CD14-positive monocyte (primary cell): ENCODE data around the gene ZFP1. TPM values are rescaled to one million over a fixed set of nuclear protein-coding genes. Genes with fewer than 3 reads are reported as not detected.
A peak's percentile ranks its signal among the peaks of the same experiment; 100 is the strongest.

Experiments
- DNase-seq, 3 donors: peaks; one replicate each; pipeline ENCODE4 v3.0.0-alpha.2; 2011 to 2022
- H2AFZ ChIP-seq: 2 replicates; pipeline ENCODE4 v1.6.0; 2012; ENCODE audit warnings: mild to moderate bottlenecking, low read depth, low read length, inconsistent platforms; ENCODE audit not compliant: insufficient read depth, poor library complexity, severe bottlenecking
- H3K27ac ChIP-seq, 2 donors: 1 replicate in 1 of 2; 2 replicates in 1 of 2; pipeline ENCODE4 v1.5.1; 2012 to 2013; ENCODE audit warnings: low read length in 2 of 2, control low read depth in 1 of 2, inconsistent platforms in 1 of 2, low read depth in 1 of 2, mild to moderate bottlenecking in 1 of 2
- H3K27me3 ChIP-seq, 2 donors: one replicate each; pipeline versions ENCODE4 v1.6.0 to v1.6.1; 2011 to 2013; ENCODE audit warnings: low read length in 2 of 2; ENCODE audit not compliant: control insufficient read depth in 2 of 2, insufficient read depth in 2 of 2
- H3K36me3 ChIP-seq, 2 donors: replicated peaks in 1 of 2; 1 replicate in 1 of 2; 2 replicates in 1 of 2; pipeline versions ENCODE4 v1.5.1 to v1.6.1; 2012 to 2013; ENCODE audit warnings: low read length in 2 of 2, control low read depth in 1 of 2, inconsistent platforms in 1 of 2, mild to moderate bottlenecking in 1 of 2; ENCODE audit not compliant: insufficient read depth in 2 of 2, control insufficient read depth in 1 of 2
- H3K4me1 ChIP-seq, 2 donors: 1 replicate in 1 of 2; 2 replicates in 1 of 2; pipeline versions ENCODE4 v1.5.1 to v1.6.1; 2012 to 2013; ENCODE audit warnings: low read length in 2 of 2, control low read depth in 1 of 2, inconsistent platforms in 1 of 2, mild to moderate bottlenecking in 1 of 2, moderate library complexity in 1 of 2; ENCODE audit not compliant: insufficient read depth in 2 of 2, control insufficient read depth in 1 of 2
- H3K4me2 ChIP-seq: replicated peaks from 2 replicates; pipeline ENCODE3; 2012; ENCODE audit warnings: low read length, moderate library complexity, mild to moderate bottlenecking; ENCODE audit not compliant: poor library complexity, severe bottlenecking; ENCODE audit errors: extremely low read depth
- H3K4me3 ChIP-seq, 3 experiments: fragments of 200-600 bp in 1 of 3; sonication (generic) in 1 of 3; replicated peaks in 1 of 3; 1 replicate in 2 of 3; 2 replicates in 1 of 3; pipeline ENCODE4 v1.5.1; 2011 to 2013; ENCODE audit warnings: low read length in 3 of 3, mild to moderate bottlenecking in 3 of 3, control low read depth in 2 of 3, low read depth in 2 of 3, inconsistent platforms in 1 of 3, moderate library complexity in 1 of 3
- H3K79me2 ChIP-seq: 2 replicates; pipeline ENCODE4 v1.6.0; 2012; ENCODE audit warnings: mild to moderate bottlenecking, control low read depth, inconsistent platforms, low read length, moderate library complexity; ENCODE audit not compliant: insufficient read depth
- H3K9ac ChIP-seq: 2 replicates; pipeline ENCODE4 v1.6.0; 2017; ENCODE audit warnings: low read length, mild to moderate bottlenecking; ENCODE audit not compliant: insufficient read depth, poor library complexity, severe bottlenecking
- H3K9me3 ChIP-seq, 2 donors: replicated peaks in 1 of 2; 1 replicate in 1 of 2; 2 replicates in 1 of 2; pipeline versions ENCODE4 v1.5.1 to v1.6.1; 2012 to 2013; ENCODE audit warnings: low read length in 2 of 2, control low read depth in 1 of 2; ENCODE audit not compliant: control insufficient read depth in 1 of 2, insufficient read depth in 1 of 2
- H4K20me1 ChIP-seq: 2 replicates; pipeline ENCODE4 v1.6.0; 2012; ENCODE audit warnings: mild to moderate bottlenecking, low read length, control low read depth, moderate library complexity; ENCODE audit not compliant: insufficient read depth
- H3K27ac Mint-ChIP-seq, 7 donors: one replicate each; pipeline ENCODE4 v1.8.0; 2020; ENCODE audit warnings: mild to moderate bottlenecking in 7 of 7, mixed read lengths in 7 of 7, moderate library complexity in 6 of 7, inconsistent platforms in 2 of 7
- H3K27me3 Mint-ChIP-seq, 3 donors: one replicate each; pipeline ENCODE4 v1.8.0; 2021 to 2022; ENCODE audit warnings: low read depth in 3 of 3, mild to moderate bottlenecking in 3 of 3, mixed read lengths in 3 of 3, moderate library complexity in 3 of 3, inconsistent platforms in 1 of 3
- H3K36me3 Mint-ChIP-seq, 2 donors: one replicate each; pipeline ENCODE4 v1.8.0; 2020; ENCODE audit warnings: mixed read lengths in 2 of 2, inconsistent platforms in 1 of 2, mild to moderate bottlenecking in 1 of 2
- H3K4me1 Mint-ChIP-seq: one replicate; pipeline ENCODE4 v1.8.0; 2020; ENCODE audit warnings: mild to moderate bottlenecking, mixed read lengths
- H3K4me3 Mint-ChIP-seq, 2 donors: one replicate each; pipeline ENCODE4 v1.8.0; 2020; ENCODE audit warnings: mild to moderate bottlenecking in 2 of 2, mixed read lengths in 2 of 2, moderate library complexity in 1 of 2
- H3K9me3 Mint-ChIP-seq, 7 donors: one replicate each; pipeline ENCODE4 v1.8.0; 2020 to 2022; ENCODE audit warnings: mixed read lengths in 7 of 7, mild to moderate bottlenecking in 6 of 7, moderate library complexity in 6 of 7, inconsistent platforms in 2 of 7
- WGBS: methylation state at CpG from one replicate; pipeline ENCODE4 v1.1.5; 2013; ENCODE audit warnings: missing lambda C conversion rate; ENCODE audit not compliant: insufficient coverage; 5-methylcytosine and 5-hydroxymethylcytosine counted together
- intact Hi-C, 2 donors: fragments of 100-400 bp; cut with micrococcal nuclease; formaldehyde crosslinking; loops; one replicate each; pipeline versions ENCODE4 v1.15.0 to v1.15.1; 2023
- polyA plus RNA-seq, 3 donors: library from polyadenylated mRNA; depleted of rRNA in 1 of 3; unstranded in 2 of 3; stranded (reverse) in 1 of 3; fragments of 300-500 nt in 2 of 3; fragments of >200 nt in 1 of 3; fragmentation: Illumina TruSeq in 2 of 3; gene quantifications; 1 replicate in 2 of 3; 2 replicates in 1 of 3; pipeline ENCODE4 v1.2.3, GENCODE V29; 2012 to 2021
- TF ChIP-seq, protein P1 (sequence below): fragments of 200-600 bp; IDR thresholded peaks from one replicate; pipeline ENCODE4 v1.8.0; 2022; ENCODE audit warnings: antibody characterized with exemption, mild to moderate bottlenecking

Gene ZFP1
- polyA plus RNA-seq, 3 donors, result 1.8 to 4.0 (median 3.4) TPM

DNA sequence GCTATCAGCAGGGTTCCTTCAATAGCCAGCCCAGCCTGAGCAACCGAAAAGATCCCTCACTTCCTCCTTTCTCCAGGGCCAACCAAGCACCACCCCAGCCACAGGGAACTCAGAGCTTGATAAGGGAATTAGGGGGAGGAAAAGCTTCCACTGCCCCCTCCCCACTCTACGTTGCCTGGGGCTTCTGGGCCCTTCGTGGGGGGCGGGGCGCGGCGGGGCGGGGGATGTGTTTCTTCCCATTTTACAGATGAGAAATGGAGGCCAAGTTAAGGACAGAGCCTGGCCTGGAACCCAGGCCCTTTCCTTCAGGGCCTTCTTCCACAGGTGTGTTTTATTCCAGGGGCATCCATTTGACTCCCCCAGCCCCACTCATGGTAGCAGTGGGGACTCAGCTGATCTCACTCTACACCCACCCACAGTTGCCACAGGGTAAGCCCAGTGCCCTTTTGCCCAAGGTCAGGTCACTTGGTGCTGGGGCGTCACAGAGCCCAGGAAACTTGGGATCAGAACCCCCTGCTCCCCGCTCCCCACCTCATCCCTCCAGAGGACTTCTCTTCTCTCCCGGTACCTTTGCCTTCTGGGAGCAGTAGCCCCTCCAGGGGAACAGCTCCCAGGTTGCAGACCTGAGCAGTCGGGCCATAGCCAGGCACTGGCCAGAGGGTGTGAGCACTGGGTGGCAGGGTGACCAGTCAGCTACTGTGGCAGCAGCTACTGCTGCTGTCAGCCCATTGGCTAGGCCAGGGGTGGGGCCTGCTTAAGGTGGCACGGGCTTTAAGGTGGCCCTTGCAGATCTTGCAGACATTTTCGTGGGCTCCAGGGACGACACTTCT, 32.0 kb upstream of the ZFP1 start, which contains the start of gene LDHD:
Gene LDHD, minus strand, starts transcription at position 700 of the 830 bp plus-strand sequence. Its CDS starts 60 bp downstream, at position 640.
- Histone ChIP-seq H3K27me3 (peaks cover 0 to 23% of the 10 kb centered on the region in 2 donors), H3K9me3 (peaks cover 9% of the 10 kb centered on the region in 2 donors), H4K20me1 (no peaks in the 10 kb centered on the region), H3K4me1 (peaks cover 27 to 32% of the 10 kb centered on the region in 2 donors), H3K36me3 (no peaks in the 10 kb centered on the region), H2AFZ (peak within 1 kb of the TSS; percentile 69), H3K79me2 (no peaks in the 10 kb centered on the region), H3K9ac (peak within 1 kb of the TSS; percentile 24), H3K27ac (peak within 1 kb of the TSS; percentile 7 to 54), H3K4me3 (peak within 1 kb of the TSS; percentile 20 to 65 (median 40)), H3K4me2 (peak within 1 kb of the TSS; percentile 43)
- H3K27ac Mint-ChIP-seq, result peak within 1 kb of the TSS in 6 of 7 donors; percentile 50 to 90 (median 82)
- TF ChIP-seq, protein P1, sequence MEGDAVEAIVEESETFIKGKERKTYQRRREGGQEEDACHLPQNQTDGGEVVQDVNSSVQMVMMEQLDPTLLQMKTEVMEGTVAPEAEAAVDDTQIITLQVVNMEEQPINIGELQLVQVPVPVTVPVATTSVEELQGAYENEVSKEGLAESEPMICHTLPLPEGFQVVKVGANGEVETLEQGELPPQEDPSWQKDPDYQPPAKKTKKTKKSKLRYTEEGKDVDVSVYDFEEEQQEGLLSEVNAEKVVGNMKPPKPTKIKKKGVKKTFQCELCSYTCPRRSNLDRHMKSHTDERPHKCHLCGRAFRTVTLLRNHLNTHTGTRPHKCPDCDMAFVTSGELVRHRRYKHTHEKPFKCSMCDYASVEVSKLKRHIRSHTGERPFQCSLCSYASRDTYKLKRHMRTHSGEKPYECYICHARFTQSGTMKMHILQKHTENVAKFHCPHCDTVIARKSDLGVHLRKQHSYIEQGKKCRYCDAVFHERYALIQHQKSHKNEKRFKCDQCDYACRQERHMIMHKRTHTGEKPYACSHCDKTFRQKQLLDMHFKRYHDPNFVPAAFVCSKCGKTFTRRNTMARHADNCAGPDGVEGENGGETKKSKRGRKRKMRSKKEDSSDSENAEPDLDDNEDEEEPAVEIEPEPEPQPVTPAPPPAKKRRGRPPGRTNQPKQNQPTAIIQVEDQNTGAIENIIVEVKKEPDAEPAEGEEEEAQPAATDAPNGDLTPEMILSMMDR, result no peak
- H3K27me3 Mint-ChIP-seq, result peaks cover 21 to 30% (median 30%) of the 10 kb centered on the region in 3 donors
- H3K4me3 Mint-ChIP-seq, result peak within 1 kb of the TSS; percentile 80 to 88
- H3K36me3 Mint-ChIP-seq, result peaks cover 8% of the 10 kb centered on the region in 2 donors
- peaks cover 3 to 22% (median 15%) of the 10 kb centered on the region in 7 donors for H3K9me3 Mint-ChIP-seq
- whole genome bisulfite sequencing, result 60% methylated on average over 7 of the region's 15 CpGs
- intact Hi-C loops, result no loop called here
- peaks cover 30% of the 10 kb centered on the region for H3K4me1 Mint-ChIP-seq
- DNase-seq, result peak; percentile 48 to 63 (median 50)

- peaks cover 17 to 24% (median 24%) of the 10 kb centered on the region in 3 donors for H3K27me3 Mint-ChIP-seq
- H3K4me1 ChIP-seq, result peaks cover 21 to 27% of the 10 kb centered on the region in 2 donors
- peak overlapping the region in 1 of 2 donors; percentile 80 for H3K4me3 Mint-ChIP-seq
- H3K9me3 ChIP-seq, result peaks cover 10 to 15% of the 10 kb centered on the region in 2 donors
- H3K27ac Mint-ChIP-seq, result peak overlapping the region in 1 of 7 donors; percentile 84
- no peak overlapping the region for H3K27ac ChIP-seq
- no peaks in the 10 kb centered on the region for H3K36me3 ChIP-seq
- H3K9ac ChIP-seq, result peak overlapping the region; percentile 24
- no peak for DNase-seq
- H3K79me2 ChIP-seq, result no peaks in the 10 kb centered on the region
- peaks cover 6 to 8% of the 10 kb centered on the region in 2 donors for H3K36me3 Mint-ChIP-seq
- H3K27me3 ChIP-seq, result peaks cover 0 to 21% of the 10 kb centered on the region in 2 donors
- WGBS, result no CpG with 5 or more reads among the region's 3 CpGs
- TF ChIP-seq, protein P1, result no peak
- peak overlapping the region; percentile 69 for H2AFZ ChIP-seq
- H3K4me1 Mint-ChIP-seq, result peaks cover 24% of the 10 kb centered on the region
- H3K9me3 Mint-ChIP-seq, result peaks cover 7 to 27% (median 18%) of the 10 kb centered on the region in 7 donors
- H4K20me1 ChIP-seq, result no peaks in the 10 kb centered on the region
- no peak overlapping the region for H3K4me3 ChIP-seq
- intact Hi-C loops, result no loop called here
- no peak overlapping the region for H3K4me2 ChIP-seq
These were observed 31.4 kb upstream of the ZFP1 start for GRCh38 chr16:75116911-75117245.
